HG03432 (cell line): Measurements from ENCODE around the gene GPR62.
A peak's percentile ranks its signal among the peaks of the same experiment; 100 is the strongest.

Source experiments
- ATAC-seq: cut with Tn5 transposase; IDR thresholded peaks from one replicate; pipeline ENCODE4 v1.9.1; 2021; ENCODE audit warnings: mild to moderate bottlenecking, moderate library complexity; ENCODE audit not compliant: unreplicated experiment

The GPR62 gene

DNA sequence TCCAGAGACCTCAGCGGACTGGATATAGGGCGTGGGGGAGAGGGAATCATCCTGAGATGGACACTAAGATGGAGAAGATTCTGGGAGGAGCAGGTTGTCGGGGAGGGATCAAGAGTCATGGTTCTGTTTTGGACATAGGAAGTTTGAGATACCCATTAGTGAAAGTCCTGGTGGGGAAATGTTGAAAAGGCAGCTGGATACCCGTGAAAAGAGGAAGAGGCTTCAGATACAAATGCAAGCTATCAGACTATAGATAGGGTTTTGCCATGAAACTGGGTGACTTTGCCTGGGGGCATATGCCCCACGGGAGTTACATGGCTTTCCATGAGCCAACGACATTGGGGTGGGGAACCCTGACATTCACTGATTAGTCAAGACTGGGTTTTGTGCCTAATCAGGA is 1.1 kb upstream of the GPR62 start:
- ATAC-seq: no peak

DNA sequence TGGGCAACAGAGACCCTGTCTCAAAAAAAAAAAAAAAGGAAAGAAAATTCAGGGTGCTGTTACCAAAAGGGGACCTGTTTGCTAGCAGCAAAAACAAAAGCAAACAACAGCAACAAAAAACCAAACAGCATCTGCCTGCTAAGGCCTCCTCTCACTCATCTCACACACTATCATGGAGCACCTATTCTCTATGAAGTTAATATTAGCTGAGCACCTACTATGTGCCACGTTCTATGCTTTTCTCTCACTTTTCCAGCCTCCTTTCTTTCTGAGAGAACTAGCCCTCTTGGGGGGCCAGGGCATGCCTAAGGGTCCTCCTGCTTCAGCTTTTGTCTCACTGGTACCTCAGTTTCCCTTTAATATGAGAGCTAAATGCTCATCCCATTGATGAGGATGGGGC is 468 bp upstream of the GPR62 start:
- ATAC-seq: no peak

DNA sequence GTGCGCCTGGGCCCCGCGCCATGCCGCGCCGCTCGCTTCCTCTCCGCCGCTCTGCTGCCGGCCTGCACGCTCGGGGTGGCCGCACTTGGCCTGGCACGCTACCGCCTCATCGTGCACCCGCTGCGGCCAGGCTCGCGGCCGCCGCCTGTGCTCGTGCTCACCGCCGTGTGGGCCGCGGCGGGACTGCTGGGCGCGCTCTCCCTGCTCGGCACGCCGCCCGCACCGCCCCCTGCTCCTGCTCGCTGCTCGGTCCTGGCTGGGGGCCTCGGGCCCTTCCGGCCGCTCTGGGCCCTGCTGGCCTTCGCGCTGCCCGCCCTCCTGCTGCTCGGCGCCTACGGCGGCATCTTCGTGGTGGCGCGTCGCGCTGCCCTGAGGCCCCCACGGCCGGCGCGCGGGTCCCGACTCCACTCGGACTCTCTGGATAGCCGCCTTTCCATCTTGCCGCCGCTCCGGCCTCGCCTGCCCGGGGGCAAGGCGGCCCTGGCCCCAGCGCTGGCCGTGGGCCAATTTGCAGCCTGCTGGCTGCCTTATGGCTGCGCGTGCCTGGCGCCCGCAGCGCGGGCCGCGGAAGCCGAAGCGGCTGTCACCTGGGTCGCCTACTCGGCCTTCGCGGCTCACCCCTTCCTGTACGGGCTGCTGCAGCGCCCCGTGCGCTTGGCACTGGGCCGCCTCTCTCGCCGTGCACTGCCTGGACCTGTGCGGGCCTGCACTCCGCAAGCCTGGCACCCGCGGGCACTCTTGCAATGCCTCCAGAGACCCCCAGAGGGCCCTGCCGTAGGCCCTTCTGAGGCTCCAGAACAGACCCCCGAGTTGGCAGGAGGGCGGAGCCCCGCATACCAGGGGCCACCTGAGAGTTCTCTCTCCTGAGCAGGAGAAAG is 951 bp downstream of the GPR62 start:
- ATAC-seq: no peak

DNA sequence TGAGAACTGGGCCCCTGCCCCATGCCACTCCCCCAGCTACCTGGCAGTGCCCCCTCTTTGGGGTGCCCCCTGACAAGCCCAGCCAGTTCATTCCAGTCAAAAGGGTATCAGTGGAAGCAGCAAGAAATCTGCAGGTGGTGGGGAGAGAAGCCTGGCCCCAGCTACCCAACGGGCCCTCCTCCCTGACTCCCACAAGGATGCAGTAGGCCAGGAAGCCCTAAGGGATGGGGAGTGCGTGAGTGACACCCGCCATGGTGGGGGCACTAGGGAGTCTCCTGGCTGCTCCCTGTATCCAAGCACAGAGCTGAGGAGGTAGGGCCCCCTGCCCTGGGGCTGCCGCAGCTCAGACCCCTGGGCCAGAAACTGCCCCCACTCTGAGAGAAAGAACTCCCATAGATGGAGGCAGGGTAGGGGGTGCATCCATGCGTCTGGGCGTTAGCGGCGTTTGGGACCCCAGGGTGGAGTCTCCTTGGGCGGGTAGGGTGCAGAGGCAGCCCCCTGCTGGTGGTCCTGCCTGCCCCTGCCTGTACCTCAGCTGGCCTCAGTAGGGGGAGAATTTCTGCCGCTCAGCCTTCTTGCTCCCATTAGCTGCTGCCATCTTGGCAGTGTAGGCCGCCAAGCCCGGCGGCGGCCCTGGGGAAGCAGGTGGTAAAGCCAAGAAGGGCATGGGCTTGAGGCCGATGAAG is 2.5 kb downstream of the GPR62 start:
- no peak for ATAC-seq

DNA sequence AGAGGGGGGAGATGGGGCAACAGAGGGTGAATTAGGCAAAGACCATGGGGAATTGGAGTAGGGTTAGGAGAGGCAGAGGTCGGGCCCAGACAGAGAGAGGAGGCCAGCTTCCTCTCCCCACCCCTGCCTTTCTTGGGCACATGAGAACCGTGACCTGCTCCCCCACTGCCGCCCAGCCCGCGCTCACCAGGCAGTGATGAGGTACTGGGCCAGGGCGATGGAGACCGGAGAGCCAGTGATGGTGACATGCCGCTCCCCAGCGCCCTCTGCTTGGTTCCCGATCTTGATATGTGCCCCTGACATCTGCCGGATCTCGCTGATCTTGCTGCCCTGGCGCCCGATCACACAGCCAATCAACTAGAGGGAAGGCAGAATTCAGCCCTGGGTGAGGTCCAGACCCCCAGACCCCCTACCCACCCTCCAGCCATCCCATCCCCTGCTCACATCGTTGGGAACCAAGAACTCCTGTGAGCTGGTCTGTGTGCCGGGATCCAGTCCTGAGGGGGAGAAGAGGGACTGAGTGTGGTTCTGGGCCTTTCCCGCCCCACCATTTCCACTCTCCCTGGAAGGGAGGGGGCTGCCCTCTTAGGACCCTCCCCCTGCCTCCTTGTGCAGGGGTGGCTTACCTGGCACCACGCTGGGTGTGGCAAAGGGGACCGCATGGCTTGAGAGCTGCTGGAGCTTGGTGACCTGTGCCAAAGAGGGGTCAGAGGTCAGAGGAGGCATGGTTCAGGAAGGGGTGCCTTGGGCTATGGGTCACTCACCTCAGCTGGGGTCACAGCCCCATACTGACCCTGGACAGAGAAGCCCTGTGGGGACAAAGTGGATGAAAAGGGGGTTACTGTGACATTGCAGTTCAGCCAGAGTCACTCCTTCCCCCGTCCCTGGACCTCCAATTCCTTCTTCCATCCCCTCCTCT is 3.7 kb downstream of the GPR62 start:
- ATAC-seq: no peak

GRCh38 chr3:51959651-51960050 is 4.5 kb downstream of the GPR62 start:
- no peak for ATAC-seq

DNA sequence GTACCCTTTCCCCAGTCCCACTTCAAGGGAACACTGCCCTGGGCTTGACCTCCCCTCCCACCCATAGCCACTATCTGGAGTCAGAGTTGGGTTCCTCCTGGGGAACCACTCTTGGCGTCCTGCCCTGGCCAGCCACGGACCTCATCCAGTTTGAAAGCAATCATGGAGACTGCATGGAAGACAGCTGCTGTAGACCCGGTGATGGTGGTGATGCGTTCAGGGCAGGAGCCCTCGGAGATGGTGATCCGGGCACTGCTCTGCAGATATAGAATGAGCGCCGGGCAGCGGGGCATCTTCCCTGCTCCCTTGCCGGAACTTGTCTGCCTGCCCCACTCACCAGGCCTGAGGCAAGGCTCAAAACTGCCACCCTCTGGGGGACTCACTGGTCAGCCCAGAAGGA is 5.2 kb downstream of the GPR62 start:
- no peak for ATAC-seq

- ATAC-seq: no peak
Measured at GRCh38 chr3:51961011-51961410, 5.8 kb downstream of the GPR62 start.

- ATAC-seq: no peak
Measured at GRCh38 chr3:51961602-51962569, 6.7 kb downstream of the GPR62 start.

DNA sequence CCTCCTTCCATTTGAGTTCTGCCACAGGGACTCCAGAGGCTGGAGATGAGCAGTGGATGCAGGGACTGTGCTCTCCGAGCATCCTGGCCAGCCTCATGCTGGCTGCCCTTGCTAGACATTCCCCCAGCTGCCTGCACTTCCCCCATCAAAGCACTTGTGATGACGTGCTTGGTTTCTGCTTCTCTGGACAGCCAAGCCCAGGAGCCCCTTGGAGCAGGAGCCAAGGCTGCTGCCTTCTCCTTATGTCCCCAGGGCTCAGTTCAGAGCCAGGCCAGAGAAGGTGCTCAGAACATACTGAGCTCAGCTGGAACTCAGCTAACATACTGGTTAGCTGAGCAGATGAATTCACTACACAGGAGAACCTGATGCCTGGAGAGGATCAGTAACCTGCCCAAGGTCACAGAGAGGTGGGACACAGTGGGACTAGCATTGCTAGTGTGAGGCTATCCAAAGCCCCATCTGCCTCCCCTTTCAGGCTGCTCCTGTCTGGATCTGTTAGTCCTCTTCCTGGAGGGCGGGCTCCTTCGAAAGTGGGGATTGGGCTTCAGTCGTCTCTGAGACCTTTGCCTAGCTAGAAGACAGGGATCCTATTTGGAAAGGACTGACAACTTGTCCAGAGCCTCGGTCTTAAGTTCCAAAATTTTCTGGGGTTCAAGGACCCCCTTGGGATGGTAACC is 7.8 kb downstream of the GPR62 start:
- no peak for ATAC-seq

GRCh38 chr3:51963951-51964451 is 8.8 kb downstream of the GPR62 start:
- no peak for ATAC-seq

- no peak for ATAC-seq
Measured at GRCh38 chr3:51964521-51964920, 9.3 kb downstream of the GPR62 start.

DNA sequence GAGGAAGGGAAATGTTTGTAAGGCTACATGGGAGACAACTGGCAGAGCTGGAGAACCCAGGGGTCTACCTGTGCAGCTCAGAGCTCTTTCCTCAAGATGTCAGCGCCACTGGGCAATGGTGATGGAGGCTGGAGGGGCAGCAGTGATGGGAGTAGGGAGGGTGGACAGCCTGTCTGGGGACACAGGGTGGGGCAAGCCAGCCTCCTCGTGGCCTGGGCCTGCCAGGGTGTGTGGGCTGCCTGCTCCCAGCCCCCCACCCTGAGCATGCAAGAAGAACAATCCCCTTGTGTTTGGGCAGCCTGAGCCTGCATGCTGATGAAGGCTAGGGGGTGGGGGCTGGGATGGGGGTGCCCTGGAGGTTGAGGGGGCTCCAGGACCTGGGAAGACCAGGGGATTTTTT is 10.8 kb downstream of the GPR62 start:
- ATAC-seq: no peak

GRCh38 chr3:51966486-51966885 is 11.3 kb downstream of the GPR62 start:
- ATAC-seq: no peak

DNA sequence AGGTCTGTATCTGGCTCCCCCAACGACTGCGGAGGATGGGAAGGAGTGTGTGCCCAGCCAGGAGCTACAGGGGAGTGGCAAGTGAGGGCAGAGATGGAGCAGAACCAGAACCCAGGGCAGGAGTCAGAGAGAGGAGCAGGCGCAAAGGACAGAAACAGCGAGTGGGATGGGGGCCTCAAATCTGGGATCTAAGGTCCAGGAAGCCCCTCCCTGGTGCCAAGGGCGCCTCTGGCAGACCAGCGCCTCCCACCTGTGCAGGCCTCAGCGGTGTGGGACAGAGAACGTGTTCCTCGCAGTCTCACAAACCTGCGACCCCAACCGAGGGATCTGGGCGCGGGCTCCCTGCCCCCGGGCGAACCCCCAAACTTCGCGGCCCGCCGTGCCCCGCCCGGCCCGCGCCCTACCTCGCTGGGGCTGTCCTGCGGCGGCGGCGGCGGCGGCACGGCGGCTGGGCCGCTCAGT is 11.8 kb downstream of the GPR62 start:
- ATAC-seq: no peak

- peak; percentile 51 for ATAC-seq
Measured at GRCh38 chr3:51967384-51968169, 12.4 kb downstream of the GPR62 start, which contains the start of gene PCBP4. Gene PCBP4, minus strand, starts transcription at chr3:51967454. Its CDS starts 6,214 bp downstream, at chr3:51961240.

DNA sequence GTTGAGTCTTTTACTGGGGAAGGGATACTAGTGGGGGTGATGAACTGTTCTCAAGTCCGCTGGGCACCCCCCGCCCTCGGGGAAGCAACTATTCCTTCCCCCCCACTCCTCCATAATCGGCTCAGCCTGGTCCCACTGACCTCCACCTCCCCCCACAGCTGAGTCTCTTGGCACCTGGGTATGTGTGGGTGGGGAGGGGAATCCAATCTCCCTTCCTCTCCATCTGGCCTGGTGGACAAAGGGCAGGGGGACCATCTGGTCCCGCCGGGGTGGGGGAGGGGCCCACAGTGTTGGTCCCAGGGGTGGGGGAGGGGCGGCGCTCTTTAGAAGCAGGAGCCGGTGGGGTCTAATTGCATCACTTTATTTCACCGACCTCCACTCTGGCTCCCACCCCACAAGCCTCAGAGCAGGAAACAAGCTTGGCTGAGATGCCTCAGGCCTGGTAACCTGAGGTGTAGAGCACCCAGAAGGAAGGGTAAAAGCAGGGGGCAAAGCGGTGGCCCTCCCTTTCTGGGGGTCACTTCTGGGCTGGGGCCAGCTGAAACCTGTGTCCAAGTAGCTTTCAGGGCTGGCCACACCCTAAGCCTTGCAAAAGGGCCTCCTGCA is 13.1 kb downstream of the GPR62 start:
- ATAC-seq: no peak
